Measurements from ENCODE around the gene LSP1.

The LSP1 gene

GRCh38 chr11:1935156-1936071 is 82.5 kb downstream of the LSP1 start:
- TF ChIP-seq MAX (IDR thresholded peaks at IDR 0.05; ENCODE audit: low read depth, low read length) (no peak), CTCF (IDR thresholded peaks at IDR 0.05; ENCODE audit: low read depth, low read length) (no peak), MYC (IDR thresholded peaks at IDR 0.05; ENCODE audit: low read depth, low read length) (no peak), POLR2A (IDR thresholded peaks at IDR 0.05; ENCODE audit: extremely low read depth, insufficient read length) (no peak)
- no peak for DNase-seq (ENCODE audit: low read depth)
- no peak overlapping the region for H3K4me3 ChIP-seq (ENCODE audit: low read depth, low read length)

- no peak for TF ChIP-seq MYC (IDR thresholded peaks at IDR 0.05; ENCODE audit: low read depth, low read length)
- TF ChIP-seq MAX (IDR thresholded peaks at IDR 0.05; ENCODE audit: low read depth, low read length): no peak
- TF ChIP-seq CTCF (IDR thresholded peaks at IDR 0.05; ENCODE audit: low read depth, low read length): no peak
- no peak for TF ChIP-seq POLR2A (IDR thresholded peaks at IDR 0.05; ENCODE audit: extremely low read depth, insufficient read length)
- no peak overlapping the region for H3K4me3 ChIP-seq (ENCODE audit: low read depth, low read length)
- DNase-seq (ENCODE audit: low read depth): no peak
Observed at GRCh38 chr11:1936072-1936780, 83.3 kb downstream of the LSP1 start.

- DNase-seq (ENCODE audit: low read depth): no peak
- TF ChIP-seq MAX (IDR thresholded peaks at IDR 0.05; ENCODE audit: low read depth, low read length): no peak
- no peak for TF ChIP-seq MYC (IDR thresholded peaks at IDR 0.05; ENCODE audit: low read depth, low read length)
- no peak for TF ChIP-seq POLR2A (IDR thresholded peaks at IDR 0.05; ENCODE audit: extremely low read depth, insufficient read length)
- no peak for TF ChIP-seq CTCF (IDR thresholded peaks at IDR 0.05; ENCODE audit: low read depth, low read length)
- H3K4me3 ChIP-seq (ENCODE audit: low read depth, low read length): no peak overlapping the region
Observed at GRCh38 chr11:1936781-1937615, 84.1 kb downstream of the LSP1 start.

DNA sequence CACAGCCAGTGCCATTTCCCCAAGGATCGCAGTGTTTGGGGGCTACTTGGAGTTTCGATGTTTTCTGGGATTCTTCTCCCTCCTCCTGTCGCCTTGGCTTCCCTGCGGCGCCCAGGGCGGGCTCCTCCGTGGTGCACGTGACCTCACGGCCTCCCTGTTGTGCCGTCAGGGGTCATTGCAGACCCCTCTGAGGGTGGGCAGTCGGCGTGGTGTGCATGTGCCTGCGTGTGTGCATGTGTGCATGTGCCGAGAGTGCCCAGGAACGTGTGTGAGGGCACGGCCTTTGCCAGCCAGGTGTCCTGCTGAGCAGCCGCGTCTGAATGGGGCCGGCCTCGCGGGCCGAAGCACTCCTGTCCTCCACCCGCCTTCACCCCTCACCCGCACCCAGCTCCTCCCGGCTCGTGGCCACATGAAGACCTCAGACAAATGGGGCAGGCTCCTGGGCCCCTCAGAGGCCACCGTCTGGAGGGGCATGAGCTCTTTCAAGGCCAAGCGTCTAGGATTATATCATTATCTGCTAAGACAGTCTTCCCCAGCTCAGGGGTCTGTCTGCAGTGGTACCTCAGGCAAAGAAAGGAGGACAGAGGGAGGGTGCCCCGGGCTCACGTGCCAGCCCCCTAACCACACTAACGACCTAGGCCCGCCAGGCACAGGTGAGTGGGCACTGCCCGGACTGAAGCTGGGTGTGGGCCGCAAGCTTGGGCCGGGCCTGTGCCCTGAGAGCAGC is 84.9 kb downstream of the LSP1 start:
- no peak for DNase-seq (ENCODE audit: low read depth)

More for the DNA sequence above, 84.9 kb downstream of the LSP1 start:
- TF ChIP-seq CTCF (IDR thresholded peaks at IDR 0.05; ENCODE audit: low read depth, low read length): no peak
- H3K4me3 ChIP-seq (ENCODE audit: low read depth, low read length): no peak overlapping the region

All from NB4 (cell line).